RPMI8226 (cell line): ENCODE measurements around the gene DGKI.
"Not testable (repeated sequence)": the region's sequence is repeated elsewhere in the genome, so short reads cannot be mapped to it uniquely, and the experiment has no call there.

Experiments used
- DNase-seq: peaks from one replicate; pipeline ENCODE4 v3.0.0-alpha.2; 2015

The DGKI gene

DNA sequence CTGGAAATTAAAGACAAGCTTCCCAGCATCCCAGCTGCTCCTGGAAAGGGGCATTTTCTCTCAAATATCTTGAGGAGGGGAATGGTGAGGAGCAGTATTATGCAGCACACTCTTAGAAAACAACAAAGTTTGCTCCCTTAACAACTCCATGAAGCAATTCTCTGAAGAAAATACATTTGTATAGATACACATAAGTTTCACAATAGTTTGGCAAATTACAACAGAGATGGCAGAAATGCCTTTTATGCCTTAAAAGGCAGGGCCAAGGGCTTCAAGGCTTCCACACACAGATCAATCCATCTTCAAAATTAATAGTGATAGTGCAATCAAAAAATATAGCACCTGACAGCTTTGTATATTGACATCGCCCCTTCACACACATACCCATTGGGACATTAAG lies 12.2 kb downstream of the DGKI start:
- no peak for DNase-seq

DNA sequence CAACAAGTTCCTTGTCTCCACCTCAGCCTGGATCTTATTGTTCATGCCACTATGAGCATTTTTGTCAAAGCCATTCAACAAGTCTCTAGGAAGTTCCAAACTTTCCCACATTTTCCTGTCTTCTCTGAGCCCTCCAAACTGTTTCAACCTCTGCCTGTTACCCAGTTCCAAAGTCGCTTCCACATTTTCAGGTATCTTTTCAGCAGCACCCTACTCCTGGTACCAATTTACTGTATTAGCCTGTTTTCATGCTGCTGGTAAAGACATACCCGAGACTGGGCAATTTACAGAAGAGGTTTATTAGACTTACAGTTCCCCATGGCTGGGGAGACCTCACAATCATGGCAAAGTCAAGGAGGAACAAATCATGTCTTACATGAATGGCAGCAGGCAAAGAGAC lies 13.8 kb downstream of the DGKI start:
- not testable (repeated sequence) for DNase-seq

DNA sequence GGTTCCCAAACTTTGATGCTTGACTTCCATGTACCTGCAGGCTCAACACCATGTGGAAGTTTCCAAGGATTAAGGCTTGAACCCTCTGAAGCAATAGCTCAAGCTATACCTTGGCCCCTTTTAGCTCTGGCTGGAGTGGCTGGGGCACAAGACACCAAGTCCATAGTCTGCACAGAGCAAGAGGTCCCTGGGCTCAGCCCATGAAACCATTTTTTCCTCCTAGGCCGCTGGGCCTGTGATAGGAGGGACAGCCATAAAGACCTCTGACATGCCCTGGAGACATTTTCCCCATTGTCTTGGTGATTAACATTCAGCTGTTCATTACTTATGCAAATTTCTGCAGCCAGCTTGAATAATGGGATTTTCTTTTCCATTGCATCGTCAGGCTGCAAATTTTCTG lies 14.4 kb downstream of the DGKI start:
- no peak for DNase-seq

DNA sequence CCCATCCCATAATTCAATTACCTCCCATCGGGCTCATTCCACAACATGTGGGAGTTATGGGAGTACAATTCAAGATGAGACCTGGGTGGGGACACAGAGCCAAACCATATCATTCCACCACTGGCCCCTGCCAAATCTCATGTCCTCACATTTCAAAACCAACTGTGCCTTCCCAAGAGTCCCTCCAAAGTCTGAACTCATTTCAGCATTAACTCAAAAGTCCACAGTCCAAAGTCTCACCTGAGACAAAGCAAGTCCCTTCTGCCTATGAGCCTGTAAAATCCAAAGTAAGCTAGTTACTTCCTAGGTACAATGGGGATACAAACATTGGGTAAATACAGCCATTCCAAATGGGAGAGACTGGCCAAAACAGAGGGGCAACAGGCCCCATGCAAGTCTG lies 15.2 kb downstream of the DGKI start:
- DNase-seq: not testable (repeated sequence)

DNA sequence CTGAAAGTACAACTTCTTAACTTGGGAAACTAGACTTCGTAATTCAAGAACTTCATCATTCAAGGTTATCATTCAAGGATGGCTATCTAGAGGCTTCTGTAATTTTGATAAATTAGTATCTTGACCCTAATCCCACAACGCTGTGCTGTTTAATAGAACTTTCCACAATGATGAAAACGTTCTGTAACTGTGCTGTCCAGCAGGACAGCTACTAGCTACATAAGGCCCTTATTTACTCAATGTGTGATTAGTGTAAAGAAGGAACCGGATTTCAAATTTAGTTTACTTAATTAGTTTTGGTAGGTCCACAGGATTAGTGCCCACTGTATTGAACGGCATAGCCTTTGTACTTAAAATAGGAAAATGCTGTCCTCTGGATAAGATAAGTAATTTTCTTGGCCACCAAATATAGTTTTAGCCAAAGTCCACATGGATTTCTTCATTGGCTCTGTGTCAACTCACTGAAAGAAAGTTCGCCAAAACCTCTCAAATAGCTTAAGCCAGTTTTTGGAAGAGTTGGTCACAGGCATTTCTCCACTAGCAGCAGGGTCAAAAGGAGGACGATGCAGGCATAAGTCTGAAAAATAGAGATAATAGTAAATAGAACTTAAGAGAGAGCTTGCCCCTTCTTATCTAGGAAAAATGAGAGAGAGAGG lies 17.3 kb downstream of the DGKI start:
- no peak for DNase-seq

DNA sequence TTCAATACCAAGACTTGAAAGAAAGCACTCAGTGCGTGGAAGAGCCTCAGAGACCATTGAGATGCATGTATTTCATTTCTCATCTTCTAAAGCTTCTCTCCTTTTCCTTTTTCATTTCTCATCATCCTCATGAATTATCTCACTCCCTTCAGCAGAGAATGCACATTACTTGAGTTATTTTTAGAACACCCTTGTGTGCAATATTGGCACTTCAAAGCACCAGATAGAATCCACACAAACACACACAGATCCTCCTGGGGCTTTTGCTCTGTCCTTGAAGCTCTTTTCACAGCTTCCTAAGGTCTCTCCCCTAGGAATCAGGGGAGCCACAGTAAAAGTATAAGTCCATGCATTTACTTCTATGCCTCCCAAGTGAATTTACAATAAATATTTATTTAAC lies 18.3 kb downstream of the DGKI start:
- DNase-seq: no peak

DNA sequence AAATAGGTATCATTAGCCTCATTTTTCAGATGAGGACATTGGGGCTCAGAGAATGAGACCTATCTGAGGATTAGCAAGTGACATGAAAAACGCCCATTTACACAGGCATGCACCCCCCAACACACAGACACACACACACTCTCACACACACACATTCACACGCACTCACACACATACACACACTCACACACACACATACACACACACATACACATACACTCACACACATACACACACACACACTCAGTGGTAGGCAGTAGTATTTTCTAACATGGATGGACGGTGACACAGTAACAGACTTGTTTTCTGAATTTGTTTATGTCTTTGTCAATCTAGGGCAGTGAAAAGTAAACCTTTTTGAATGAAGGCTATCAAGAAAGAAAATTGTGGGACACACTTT lies 21.3 kb downstream of the DGKI start:
- no peak for DNase-seq

DNA sequence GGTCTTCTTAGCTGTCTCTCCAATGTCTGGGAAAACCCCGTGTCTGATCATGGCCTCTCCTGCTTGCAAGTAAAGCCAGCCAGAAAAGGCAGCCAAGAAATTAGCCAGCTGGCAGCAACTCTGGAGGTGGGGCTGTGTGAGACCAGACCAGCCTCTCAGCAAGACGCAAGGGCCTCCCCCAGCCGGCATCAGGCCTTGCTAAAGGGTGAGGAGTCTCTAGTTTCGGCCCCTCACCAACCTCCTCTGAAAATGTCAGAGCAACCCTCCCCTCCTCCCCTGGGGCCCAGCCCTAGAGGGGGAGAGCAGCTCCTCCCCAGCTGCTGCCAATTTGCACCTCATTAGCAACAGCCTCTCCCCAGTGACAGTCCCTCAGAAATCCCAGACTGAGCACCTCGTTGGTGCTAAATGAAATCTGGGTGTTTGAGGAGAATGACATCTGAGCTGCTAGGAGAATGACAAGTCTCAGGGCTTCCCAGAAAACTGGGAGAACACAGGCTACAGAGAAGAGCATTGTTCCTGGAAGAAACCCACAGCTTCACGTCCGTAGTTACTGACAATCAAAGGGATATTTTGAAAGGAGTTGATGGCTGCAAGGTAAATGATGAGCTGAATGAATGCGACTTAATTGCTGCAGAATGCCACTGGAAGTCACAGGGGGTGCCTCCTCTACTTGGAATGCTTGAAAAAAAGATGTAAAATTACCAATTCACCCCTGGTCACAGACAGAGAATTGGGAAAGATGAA lies 25.9 kb downstream of the DGKI start:
- no peak for DNase-seq

DNA sequence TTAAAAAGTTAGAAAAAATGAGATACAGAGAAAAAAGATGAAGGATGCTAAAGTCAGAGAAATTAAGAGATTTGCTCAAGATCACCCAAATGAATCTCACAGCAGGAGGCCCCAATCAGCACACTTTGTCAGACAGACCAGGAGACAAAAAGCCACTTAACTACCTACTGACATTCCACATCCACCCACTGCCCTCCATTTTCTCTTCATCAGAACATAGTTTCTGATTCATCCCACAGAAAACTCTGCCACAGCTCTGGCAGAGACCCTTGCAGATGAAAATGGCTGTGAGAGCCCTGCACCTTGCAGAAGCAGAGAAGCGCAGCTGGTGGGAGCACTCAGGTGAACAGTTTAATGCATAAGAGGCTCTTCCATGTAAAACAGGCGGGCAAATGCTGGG lies 26.6 kb downstream of the DGKI start:
- DNase-seq: no peak

DNA sequence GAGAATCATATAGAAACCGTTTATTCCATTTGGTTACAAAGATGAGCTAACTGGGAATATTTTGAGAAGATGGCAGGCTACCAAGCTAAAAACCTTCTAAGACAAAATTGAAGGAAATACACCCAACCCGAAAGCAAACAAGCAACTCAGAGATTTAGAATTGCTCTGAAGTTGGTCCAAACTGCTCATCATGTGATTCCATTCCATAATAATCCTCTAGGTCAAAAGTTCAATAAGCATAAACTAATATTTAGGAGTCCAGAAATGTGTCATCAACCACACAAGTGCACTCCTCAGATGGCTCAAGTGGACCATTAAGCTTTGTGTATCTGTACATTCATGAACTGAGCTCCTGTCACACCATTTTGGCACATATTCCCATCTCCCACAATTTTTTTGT lies 28.7 kb downstream of the DGKI start:
- DNase-seq: no peak

DNA sequence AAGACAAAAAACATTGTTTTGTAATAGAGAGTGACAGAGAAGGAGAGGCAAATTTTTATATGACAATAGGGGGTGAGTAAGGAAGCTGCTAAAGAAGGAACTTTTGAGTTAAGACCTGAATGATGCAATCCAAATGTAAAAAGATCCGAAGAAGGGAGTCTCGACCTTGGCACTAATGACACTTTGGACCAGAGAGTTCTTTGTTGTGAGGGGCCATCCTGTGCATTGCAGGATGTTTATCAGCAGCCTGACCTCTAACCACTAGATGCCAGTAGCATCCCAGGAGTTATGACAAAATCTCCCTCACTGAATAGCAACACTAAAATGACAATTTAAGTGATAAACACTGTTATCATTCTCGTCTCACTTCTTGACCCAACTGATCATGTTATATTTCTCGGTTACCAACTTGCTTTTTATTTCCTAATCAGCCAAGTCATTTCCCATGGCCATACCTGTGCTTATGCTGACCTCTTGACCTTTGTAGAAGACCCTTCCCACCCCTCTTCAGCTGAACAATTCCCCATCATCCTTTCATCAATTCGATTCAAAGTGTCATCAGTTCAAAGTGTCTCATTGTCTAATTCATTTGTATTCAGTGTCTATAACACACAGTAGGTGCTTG lies 30.0 kb downstream of the DGKI start:
- DNase-seq: no peak

DNA sequence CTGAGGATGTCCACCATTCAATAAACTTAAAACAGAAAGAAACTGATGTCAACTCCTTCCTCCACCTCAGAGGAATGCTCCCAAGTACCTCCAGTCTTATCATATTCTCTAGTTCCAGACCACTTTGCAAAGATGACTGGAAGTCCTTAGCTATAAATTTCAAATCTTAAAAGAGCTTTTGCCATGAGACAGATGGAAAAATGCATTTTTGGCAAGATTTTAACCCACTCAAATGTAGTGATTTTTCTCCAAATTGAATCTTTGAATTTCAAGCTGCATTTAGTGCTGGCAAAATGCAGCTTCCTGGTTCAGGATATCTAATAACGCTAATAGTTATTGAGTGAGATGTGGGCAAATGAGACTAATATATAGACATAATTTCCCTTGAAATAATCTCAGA lies 33.2 kb downstream of the DGKI start:
- DNase-seq: no peak

DNA sequence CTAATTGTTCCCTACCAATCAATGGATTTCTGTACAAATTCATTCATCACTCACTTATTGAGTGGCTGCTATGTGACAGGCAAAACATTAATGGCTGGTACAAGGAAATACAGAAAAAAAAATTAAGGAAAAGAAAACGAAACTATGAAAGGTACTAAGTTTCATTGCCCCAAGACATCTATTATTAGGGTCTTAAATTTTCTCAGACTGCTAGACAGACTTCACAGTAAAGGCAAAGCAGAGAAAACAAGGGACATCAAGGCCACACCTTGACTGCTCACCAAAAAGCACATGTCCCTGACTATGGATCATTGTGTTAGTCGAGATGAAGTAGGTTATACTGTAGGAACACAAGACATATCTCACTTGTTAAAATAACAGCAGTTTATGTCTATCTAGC lies 36.5 kb downstream of the DGKI start:
- DNase-seq: no peak

DNA sequence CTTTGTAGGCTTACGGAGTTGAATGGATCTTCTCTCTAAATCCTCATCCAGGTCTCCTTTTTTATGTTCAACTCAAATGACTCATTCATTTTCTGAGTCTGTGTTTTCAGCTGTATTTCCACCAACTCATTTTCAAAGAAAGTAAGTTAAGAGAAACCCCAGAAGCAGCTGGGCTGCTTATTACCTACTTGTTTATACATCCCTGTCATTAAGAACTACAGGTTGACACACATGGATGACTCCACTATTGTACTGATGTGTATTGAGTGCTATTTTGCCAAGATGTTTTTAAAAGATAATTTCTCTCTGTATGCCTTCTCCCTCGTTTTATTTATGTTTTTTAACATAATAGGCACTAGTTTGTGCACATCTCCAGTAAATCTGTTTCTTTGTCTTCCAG lies 41.9 kb downstream of the DGKI start:
- DNase-seq: no peak

DNA sequence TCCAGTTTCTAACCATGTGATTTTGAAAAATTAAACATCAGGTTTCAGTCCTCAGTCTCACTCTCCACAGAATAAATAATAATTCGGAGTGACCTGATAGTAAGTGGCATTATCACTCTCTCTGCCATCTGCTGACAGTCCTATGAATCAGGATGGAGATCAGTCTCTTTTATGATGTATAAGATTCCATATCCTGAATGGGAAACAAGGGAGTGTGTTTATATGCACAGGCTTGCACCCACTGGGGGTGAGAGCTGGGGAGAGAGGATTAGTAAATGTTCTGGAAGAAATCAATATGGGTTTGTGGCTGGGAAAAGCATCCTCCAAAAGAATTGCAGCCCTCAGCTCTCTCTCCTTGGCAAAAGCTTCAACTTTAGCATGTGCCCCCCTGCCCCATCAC lies 45.3 kb downstream of the DGKI start:
- DNase-seq: no peak

DNA sequence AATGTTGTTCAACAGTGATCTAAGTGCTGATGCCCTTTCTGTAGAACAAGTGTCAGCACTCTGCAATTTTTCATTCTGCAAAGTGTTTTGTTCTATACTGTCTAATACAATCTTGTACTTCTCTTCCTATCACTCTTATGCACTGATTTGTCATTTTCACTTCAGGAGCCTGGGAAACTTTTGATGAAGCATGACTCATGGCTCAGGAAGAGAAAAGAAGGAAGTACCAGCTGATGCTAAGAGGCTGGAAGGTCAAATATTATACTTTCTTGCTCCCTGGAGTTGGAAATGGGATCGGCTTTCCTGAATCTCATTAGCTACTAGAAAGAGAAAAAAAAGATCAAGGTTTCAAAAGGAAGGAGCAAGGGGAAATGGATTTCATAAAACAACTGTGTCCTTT lies 45.8 kb downstream of the DGKI start:
- no peak for DNase-seq

DNA sequence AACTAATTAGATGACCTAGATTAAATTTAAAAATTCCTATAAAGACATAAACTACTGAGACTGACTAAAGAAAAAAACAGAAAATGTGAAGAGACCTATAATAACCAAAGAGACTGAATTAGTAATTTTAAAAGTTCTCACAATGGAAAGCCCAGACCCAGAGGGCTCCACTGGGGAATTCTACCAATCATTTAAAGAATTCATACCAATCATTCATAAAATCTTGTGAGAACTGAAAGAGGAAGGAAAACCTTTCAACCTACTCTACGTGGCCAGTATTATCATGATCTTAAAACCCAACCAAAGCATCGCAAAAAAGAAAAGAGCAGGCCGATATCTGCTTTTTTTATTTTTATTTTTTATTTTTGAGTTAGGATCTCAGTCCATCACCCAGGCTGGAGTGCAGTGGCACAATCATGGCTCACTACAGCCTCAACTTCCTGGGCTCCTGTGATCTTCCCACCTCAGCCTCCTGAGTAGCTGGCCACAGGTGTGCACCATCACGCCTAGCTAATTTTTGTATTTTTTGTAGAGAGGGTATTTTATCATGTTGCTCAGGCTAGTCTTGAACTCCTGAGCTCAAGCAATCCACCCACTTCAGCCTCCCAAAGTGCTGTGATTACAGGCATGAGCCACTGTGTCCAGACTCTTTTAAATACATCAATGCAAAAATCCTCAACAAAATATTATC lies 48.6 kb downstream of the DGKI start:
- no peak for DNase-seq

DNA sequence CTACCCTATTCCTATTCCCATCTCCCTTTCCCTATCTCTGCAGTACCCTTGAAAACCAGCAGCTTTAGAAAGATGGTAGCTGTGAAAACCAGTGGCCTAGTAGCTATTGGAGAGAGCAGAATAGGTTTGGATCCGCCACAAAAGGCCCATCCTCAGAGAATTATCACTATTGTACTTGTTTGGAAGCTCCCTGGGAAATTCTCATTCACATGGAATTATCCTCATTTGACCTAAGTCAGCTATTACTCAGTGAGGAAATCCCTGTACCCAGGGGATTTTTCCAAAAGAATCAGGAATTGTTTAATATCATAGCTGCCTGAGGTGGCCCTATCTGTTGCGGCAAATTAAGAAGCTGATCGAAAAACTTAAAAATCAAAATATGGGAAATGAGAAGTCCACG lies 51.6 kb downstream of the DGKI start:
- no peak for DNase-seq

DNA sequence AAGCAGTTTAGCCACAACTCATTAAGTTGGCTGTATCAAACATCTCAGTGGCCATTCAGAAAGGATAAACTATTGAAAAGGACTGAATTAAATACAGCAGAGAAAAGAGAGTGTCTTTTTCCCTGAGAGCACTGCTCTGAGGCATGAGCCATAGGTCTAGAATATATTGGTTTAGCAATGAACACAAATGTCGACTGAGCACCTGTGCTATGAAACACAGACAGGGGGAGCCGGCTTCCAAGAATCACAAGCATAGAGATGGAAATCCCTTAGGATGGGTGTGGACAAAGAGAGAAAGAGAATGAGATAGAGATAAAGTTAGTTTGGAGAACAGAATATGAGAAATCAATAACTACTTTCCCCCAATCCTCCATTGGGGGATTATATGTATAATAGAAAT lies 54.8 kb downstream of the DGKI start:
- DNase-seq: no peak

DNA sequence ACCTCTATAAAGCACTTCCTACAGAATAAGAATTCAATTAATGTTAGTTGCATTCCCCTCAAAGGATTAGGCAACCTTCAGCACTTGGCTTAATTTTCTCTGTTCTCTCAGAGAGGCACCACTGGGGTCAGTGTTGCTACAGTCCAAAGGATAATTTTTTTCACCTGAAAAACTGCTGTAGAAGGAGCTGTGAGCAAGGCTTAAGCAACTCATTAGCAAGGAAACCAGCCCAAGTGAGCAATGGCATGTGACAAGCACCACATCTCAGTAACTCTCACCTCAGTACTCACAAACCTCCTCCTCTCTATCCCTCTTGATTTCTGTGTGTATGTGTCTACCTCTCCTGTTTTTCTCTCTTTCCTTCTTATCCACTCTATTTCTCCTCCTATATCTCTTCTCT lies 55.9 kb downstream of the DGKI start:
- DNase-seq: no peak

DNA sequence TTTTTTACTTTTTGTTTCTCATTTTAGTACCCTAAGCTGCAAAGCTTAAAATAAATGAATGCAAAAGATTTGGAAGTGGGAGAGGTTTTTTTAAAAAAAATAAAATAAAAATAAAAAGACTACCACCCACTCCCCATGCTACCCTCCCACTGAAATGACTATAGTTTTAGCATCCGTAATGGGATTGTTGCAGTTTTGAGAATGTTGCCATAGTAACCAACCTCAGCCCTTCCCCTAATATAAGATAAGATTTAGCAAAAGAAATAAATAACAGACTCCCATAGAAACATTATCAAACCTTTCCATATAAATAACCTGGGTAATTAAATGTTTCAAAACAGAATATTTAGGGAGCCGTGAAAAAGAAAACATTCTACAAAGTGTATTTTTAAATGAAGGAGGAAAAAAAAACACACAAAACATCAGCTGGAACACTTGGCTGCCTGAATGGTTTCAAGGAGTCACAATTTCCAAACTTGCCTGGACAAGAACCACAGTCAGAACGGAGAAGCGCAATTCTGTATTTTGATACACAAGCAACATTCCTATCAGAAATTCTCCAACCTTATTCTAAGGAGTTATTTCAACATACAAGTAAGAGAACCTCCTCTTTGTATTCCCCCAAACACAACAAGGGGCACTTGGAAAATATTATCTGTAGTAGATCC lies 57.4 kb downstream of the DGKI start:
- no peak for DNase-seq

DNA sequence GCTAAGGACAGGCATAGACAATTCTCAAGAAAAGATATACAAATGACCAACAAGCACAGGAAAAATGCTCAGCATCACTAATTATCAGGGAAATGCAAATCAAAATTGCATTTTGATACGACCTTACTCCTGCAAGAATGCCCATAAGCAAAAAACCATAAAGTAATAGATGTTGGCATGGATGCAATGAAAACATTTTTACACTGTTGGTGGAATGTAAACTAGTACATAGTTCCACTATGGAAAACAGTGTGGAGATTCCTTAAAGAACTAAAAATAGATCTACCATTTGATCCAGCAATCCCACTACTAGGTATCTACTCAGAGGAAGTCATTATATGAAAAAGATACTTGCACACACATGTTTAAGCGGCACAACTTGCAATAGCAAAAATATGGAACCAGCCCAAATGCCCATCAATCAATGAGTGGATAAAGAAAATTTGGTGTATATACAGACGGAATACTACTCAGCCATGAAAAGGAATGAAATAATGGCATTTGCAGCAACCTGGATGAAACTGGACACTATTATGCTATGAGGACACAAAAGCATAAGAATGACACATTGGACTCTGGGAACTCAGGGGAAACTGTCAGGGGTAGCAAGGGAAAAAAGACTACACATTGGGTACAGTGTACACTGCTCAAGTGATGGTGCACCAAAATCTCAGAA lies 59.3 kb downstream of the DGKI start:
- DNase-seq: no peak

DNA sequence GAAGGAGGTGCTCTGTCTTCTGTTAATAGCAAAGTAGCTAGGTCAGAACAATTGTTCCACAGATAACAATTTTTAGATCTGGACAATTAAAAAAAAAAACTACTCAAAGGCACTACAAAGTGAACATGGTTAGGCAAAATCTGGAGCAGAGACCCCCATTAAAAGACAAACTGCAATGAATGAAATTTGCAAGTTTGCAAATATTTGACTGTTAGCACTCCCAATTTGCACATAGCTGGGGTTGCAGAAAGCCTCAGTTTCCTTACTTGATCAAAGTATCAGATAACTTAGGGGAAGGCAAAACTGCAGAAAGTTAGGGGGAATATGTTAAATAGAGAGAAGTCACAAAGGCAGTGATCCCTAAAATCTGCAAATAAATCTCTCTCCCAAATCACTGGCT lies 68.3 kb downstream of the DGKI start:
- DNase-seq: no peak
